Common myeloid progenitor, CD34-positive (primary cell): ENCODE results near the gene INPP4B.

Experiments
- CTCF ChIA-PET: fragments of 350-600 bp; sonication (Branson Sonifier 250); formaldehyde crosslinking; loops from one replicate; lab custom pipeline; 2021; ENCODE audit warnings: antibody characterized with exemption; lab: Charles Lee
- POLR2A ChIA-PET: fragments of 350-600 bp; sonication (Branson Sonifier 250); formaldehyde crosslinking; loops from one replicate; lab custom pipeline; 2021; ENCODE audit warnings: antibody characterized with exemption; lab: Charles Lee
- DNase-seq, 3 donors: peaks; one replicate each; pipeline versions ENCODE4 v3.0.0 to v3.0.0-alpha.2; 2013
- H3K27ac ChIP-seq, 2 experiments: 1 replicate in 1 of 2; 2 replicates in 1 of 2; pipeline ENCODE4 v1.7.0; 2013; ENCODE audit warnings: inconsistent platforms in 2 of 2, low read length in 2 of 2, mild to moderate bottlenecking in 2 of 2, low read depth in 1 of 2, moderate library complexity in 1 of 2; ENCODE audit not compliant: severe bottlenecking in 2 of 2, insufficient read depth in 1 of 2, poor library complexity in 1 of 2
- H3K27me3 ChIP-seq, 5 experiments: replicated peaks in 2 of 5; 1 replicate in 3 of 5; 2 replicates in 2 of 5; pipeline versions ENCODE4 v1.6.1 to v1.7.0; 2013; ENCODE audit warnings: low read length in 4 of 5, mild to moderate bottlenecking in 2 of 5, moderate library complexity in 2 of 5, inconsistent platforms in 1 of 5; ENCODE audit not compliant: insufficient read depth in 5 of 5, control insufficient read depth in 4 of 5
- H3K36me3 ChIP-seq, 4 experiments: 1 replicate in 2 of 4; 2 replicates in 2 of 4; pipeline versions ENCODE4 v1.6.1 to v1.7.0; 2013; ENCODE audit warnings: low read length in 3 of 4, control low read depth in 1 of 4, mild to moderate bottlenecking in 1 of 4; ENCODE audit not compliant: control insufficient read depth in 4 of 4, insufficient read depth in 4 of 4
- H3K4me1 ChIP-seq, 4 experiments: 1 replicate in 3 of 4; 2 replicates in 1 of 4; pipeline versions ENCODE4 v1.6.1 to v1.7.1; 2013; ENCODE audit warnings: low read length in 3 of 4, mild to moderate bottlenecking in 3 of 4, control low read depth in 1 of 4, inconsistent platforms in 1 of 4, moderate library complexity in 1 of 4; ENCODE audit not compliant: control insufficient read depth in 4 of 4, insufficient read depth in 4 of 4; ENCODE audit errors: control extremely low read depth in 1 of 4
- H3K4me3 ChIP-seq, 7 experiments: 1 replicate in 4 of 7; 2 replicates in 3 of 7; pipeline versions ENCODE4 v1.5.1 to v1.7.0; 2013; ENCODE audit warnings: mild to moderate bottlenecking in 7 of 7, low read length in 6 of 7, moderate library complexity in 6 of 7, inconsistent platforms in 2 of 7, low read depth in 2 of 7, control low read depth in 1 of 7; ENCODE audit not compliant: insufficient read depth in 4 of 7, control insufficient read depth in 1 of 7; ENCODE audit errors: extremely low read depth in 1 of 7
- H3K9me3 ChIP-seq, 5 experiments: 1 replicate in 4 of 5; 2 replicates in 1 of 5; pipeline versions ENCODE4 v1.6.1 to v1.7.1; 2013; ENCODE audit warnings: low read length in 4 of 5, mild to moderate bottlenecking in 2 of 5, inconsistent platforms in 1 of 5, low read depth in 1 of 5, moderate library complexity in 1 of 5; ENCODE audit not compliant: control insufficient read depth in 4 of 5, insufficient read depth in 2 of 5; ENCODE audit errors: control extremely low read depth in 1 of 5
- WGBS: methylation state at CpG from one replicate; pipeline ENCODE4 v1.1.5; 2013; ENCODE audit not compliant: insufficient coverage; 5-methylcytosine and 5-hydroxymethylcytosine counted together

The INPP4B gene

GRCh38 chr4:142231787-142232186, 614.3 kb downstream of the INPP4B start:
- H3K4me3 ChIP-seq: no peak overlapping the region
- H3K27me3 ChIP-seq: no peaks in the 10 kb centered on the region
- no CpG with 5 or more reads among the region's 2 CpGs for WGBS
- peaks cover 0 to 7% (median 4%) of the 10 kb centered on the region in 4 experiments for H3K36me3 ChIP-seq
- no peaks in the 10 kb centered on the region for H3K4me1 ChIP-seq
- ChIA-PET CTCF (interaction anchor here (1.8 kb wide), 1 partner anchor 8 kb away, joined by 4 read pairs; no protein-coding TSS in a partner anchor), POLR2A (no interaction called here)
- DNase-seq: no peak
- H3K9me3 ChIP-seq: no peaks in the 10 kb centered on the region
- H3K27ac ChIP-seq: no peak overlapping the region

GRCh38 chr4:142230991-142231390, 615.1 kb downstream of the INPP4B start:
- 81% methylated on average over 2 of the region's 3 CpGs for WGBS
- no peaks in the 10 kb centered on the region for H3K9me3 ChIP-seq
- H3K27ac ChIP-seq: no peak overlapping the region
- H3K4me1 ChIP-seq: no peaks in the 10 kb centered on the region
- ChIA-PET POLR2A (no interaction called here), CTCF (no interaction called here)
- no peak overlapping the region for H3K4me3 ChIP-seq
- peaks cover 0 to 5% (median 2%) of the 10 kb centered on the region in 4 experiments for H3K36me3 ChIP-seq
- H3K27me3 ChIP-seq: no peaks in the 10 kb centered on the region
- DNase-seq: peak in 2 of 3 donors; percentile 6 to 7

GRCh38 chr4:142226014-142226413, 620.1 kb downstream of the INPP4B start:
- Histone ChIP-seq H3K9me3 (no peaks in the 10 kb centered on the region), H3K4me3 (no peak overlapping the region), H3K36me3 (peaks cover 0 to 2% (median 0%) of the 10 kb centered on the region in 4 experiments), H3K27ac (no peak overlapping the region), H3K27me3 (no peaks in the 10 kb centered on the region), H3K4me1 (no peaks in the 10 kb centered on the region)
- ChIA-PET CTCF (no interaction called here), POLR2A (no interaction called here)
- DNase-seq: no peak

- Histone ChIP-seq H3K27me3 (no peaks in the 10 kb centered on the region), H3K4me3 (no peak overlapping the region), H3K9me3 (peaks cover 0 to 4% (median 0%) of the 10 kb centered on the region in 5 experiments), H3K4me1 (no peaks in the 10 kb centered on the region), H3K36me3 (no peaks in the 10 kb centered on the region), H3K27ac (no peak overlapping the region)
- ChIA-PET CTCF (interaction anchor here (1.6 kb wide), 1 partner anchor 9 kb away, joined by 3 read pairs; no protein-coding TSS in a partner anchor), POLR2A (no interaction called here)
- no peak for DNase-seq
Measured at GRCh38 chr4:142222127-142222526, 624.0 kb downstream of the INPP4B start.

GRCh38 chr4:142218726-142219125, 627.4 kb downstream of the INPP4B start:
- no peak for DNase-seq
- CTCF ChIA-PET: interaction anchor here (0.9 kb wide), 1 partner anchor 23 kb away, joined by 3 read pairs; no protein-coding TSS in a partner anchor

GRCh38 chr4:142211444-142211843, 634.7 kb downstream of the INPP4B start:
- ChIA-PET POLR2A (no interaction called here), CTCF (no interaction called here)
- Histone ChIP-seq H3K9me3 (no peaks in the 10 kb centered on the region), H3K27me3 (no peaks in the 10 kb centered on the region), H3K36me3 (peaks cover 4 to 14% (median 6%) of the 10 kb centered on the region in 4 experiments), H3K4me1 (no peaks in the 10 kb centered on the region), H3K4me3 (no peak overlapping the region), H3K27ac (no peak overlapping the region)
- peak; percentile 7 to 25 (median 23) for DNase-seq
- WGBS: 86% methylated on average over 1 of the region's 1 CpG

More at GRCh38 chr4:142218726-142219125, 627.4 kb downstream of the INPP4B start:
- H3K4me1 ChIP-seq: no peaks in the 10 kb centered on the region
- POLR2A ChIA-PET: interaction anchor here (0.6 kb wide), 1 partner anchor 12 kb away, joined by 3 read pairs; no protein-coding TSS in a partner anchor
- peaks cover 0 to 4% (median 0%) of the 10 kb centered on the region in 5 experiments for H3K9me3 ChIP-seq
- no peaks in the 10 kb centered on the region for H3K27me3 ChIP-seq
- no peak overlapping the region for H3K27ac ChIP-seq
- H3K36me3 ChIP-seq: no peaks in the 10 kb centered on the region
- no CpG with 5 or more reads among the region's 1 CpG for WGBS
- H3K4me3 ChIP-seq: no peak overlapping the region

GRCh38 chr4:142203505-142203904, 642.6 kb downstream of the INPP4B start:
- Histone ChIP-seq H3K4me3 (no peak overlapping the region), H3K27ac (no peak overlapping the region), H3K36me3 (peaks cover 4 to 15% (median 7%) of the 10 kb centered on the region in 4 experiments), H3K27me3 (no peaks in the 10 kb centered on the region), H3K9me3 (no peaks in the 10 kb centered on the region), H3K4me1 (no peaks in the 10 kb centered on the region)
- ChIA-PET POLR2A (interaction anchor here (0.8 kb wide), 1 partner anchor 19 kb away, joined by 3 read pairs; no protein-coding TSS in a partner anchor), CTCF (interaction anchor here (1.1 kb wide), 1 partner anchor 9 kb away, joined by 3 read pairs; no protein-coding TSS in a partner anchor)
- no peak for DNase-seq
